Measurements from ENCODE around the gene KCND3.

GRCh38 chr1:111805251-111805650 is 184.2 kb downstream of the KCND3 start:
- TF ChIP-seq EZH2 (IDR thresholded peaks at IDR 0.05; ENCODE audit: borderline replicate concordance, low read length) (no peak), CTCF (IDR thresholded peaks at IDR 0.05; ENCODE audit: low read length) (no peak)
